HG03103 (cell line): ENCODE data around the gene ZNF75A.
"Not testable (repeated sequence)": the region's sequence is repeated elsewhere in the genome, so short reads cannot be mapped to it uniquely, and the experiment has no call there.

Experiments
- ATAC-seq: cut with Tn5 transposase; IDR thresholded peaks from one replicate; pipeline ENCODE4 v1.9.1; 2021; ENCODE audit warnings: low read depth; ENCODE audit not compliant: unreplicated experiment

ZNF75A gene

DNA sequence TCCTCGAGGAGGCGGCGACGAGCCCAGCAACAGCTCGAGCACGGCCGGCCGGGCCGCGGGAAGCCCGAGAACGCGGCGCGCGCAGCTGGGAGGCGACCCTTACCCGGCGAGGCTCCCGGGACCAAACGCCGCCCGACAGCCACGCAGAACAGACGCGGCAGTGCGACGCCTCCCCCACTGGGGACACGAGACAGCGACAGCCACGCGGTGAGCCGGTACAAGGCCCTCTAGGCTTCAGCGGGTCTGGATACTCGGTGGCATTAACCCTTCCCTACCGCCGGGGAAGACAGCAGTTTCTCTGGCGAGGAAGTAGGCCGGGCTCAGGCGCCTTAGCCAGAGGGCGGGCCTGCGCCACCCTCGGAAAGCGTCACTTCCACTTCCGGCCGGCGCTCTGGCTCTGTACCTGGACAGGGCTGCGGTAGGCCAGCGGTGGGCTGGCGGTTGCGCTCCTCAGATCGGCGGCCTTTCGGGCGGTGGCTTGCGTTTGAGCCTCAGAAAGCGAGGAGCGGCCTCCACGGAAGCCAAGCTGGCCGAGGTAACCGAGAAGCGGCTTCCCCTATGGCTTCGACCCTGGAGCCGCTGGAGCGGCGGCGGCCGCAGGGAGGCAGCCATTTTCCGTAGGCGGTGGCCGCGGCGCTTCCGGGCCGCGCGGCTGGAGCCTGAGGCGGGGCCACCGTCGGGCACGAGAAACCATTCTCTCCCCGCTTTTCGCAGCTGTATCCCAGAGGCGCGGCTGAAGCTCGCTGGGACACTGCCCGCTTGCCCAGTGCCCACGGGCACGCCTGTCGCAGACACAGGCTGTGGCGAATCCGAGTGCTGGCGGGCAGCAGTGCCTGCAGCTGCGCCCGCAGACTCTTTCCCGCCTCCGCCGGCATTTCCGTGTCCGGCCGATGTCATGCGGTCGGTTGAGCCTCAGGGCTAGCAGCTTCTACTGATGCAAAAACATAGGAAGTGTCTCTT lies at the start of gene ZNF75A, which contains the start of gene TIGD7:
Gene ZNF75A, plus strand, starts transcription at position 389 of the 960 bp plus-strand sequence. CDS start 2,932 bp downstream, outside the sequence.
Gene TIGD7, minus strand, starts transcription at position 322 of the 960 bp plus-strand sequence. CDS start 4,816 bp downstream, outside the sequence.
- peak; percentile 79 for ATAC-seq

DNA sequence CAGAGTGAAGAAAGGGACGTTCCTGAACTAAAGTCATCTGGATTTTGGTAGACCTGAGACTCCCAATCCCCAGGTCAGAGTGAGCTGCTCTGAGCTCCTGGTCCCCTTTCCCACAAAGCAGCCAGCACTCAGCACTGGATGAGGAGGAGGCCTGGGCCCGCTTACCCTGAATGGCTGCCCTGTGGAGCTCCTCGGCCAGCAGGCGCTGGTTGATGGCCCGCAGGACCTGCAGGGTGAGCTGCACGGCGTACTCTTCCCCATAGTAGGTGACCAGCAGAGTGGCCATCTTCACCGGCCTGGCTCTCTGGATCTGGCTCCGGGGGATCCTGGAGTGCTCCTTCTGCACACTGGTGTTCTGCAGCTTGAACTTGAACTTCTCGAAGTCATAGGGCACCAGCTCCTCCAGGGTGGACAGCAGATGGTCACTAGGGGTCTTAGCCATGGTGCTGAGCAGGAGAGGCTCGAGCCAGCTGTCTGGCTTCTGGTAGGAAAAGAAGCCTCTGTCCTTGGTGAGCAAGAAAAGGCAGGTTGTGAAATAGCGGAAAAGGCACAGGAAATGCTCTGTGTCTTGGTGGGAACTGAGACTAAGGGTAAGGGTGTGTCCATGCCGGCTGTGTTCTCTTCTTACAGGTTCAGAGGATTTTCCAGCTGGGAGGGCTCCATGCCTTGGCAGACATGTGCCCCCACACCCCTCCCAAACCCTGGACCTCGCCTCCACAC lies 49.0 kb upstream of the ZNF75A start, which contains the start of gene MEFV:
Gene MEFV, minus strand, starts transcription at position 488 of the 720 bp plus-strand sequence. Its CDS starts 46 bp downstream, at position 442.
- no peak for ATAC-seq

DNA sequence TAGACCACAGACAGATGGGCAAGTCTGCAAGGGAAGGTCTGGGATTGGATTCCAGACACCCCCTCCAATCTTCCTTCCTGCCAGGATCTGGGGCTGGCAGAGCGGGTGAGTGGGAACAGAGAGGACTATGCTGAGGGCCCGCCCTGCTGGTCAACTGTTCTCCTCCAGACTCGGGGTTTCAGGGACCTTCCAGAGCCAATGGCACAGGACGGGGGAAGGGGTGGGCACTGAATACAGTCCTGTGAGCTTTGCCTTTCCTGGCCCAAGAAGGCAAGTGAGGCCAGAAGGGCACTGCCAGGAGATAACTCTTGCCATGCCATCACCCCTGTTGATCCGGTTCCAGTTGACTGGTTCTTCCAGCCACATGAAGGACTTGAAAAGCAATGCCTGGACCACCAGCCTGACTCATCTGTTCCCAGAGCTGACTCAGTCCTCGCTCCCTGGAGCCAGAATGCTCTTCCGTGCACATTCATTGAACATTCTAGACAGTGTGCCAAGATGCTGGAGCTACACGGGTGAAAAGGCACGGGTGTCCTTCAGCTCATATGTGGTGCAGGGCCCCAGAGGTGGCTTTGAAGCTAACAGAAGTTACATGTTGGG lies 48.3 kb upstream of the ZNF75A start:
- no peak for ATAC-seq

DNA sequence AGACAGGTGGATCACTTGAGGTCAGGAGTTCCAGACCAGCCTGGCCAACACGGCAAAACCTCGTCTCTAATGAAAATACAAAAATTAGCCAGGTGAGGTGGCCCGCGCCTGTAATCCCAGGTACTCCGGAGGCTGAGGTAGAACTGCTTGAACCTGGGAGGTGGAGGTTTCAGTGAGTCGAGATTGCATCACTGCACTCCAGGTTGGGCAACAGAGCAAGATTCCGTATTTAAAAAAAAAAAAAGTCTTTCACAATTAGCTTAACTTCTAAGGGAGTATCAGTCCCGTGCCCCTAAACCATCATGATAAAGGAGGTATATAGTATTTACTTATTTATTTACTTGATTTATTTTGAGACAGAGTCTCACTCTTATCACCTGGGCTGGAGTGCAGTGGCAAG lies 45.5 kb upstream of the ZNF75A start:
- no peak for ATAC-seq

DNA sequence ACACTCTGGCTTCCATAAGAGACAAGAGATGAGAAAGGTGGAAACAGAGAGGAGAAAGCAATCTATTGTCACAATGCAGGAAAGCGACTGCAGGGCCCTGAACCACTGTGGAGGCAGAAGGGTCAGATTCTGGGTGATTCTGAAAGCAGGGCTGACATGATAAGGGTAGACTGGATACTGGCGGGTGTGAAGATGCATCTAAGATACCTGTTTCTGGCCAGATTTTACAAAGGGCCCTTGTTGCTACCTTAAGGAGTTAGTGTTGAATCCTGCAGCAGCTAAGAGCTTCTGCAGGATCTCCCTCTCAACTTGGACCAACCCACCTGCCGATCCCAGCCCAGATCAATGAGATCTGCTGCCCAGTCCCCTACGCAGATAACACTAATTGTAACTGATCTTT lies 42.8 kb upstream of the ZNF75A start:
- no peak for ATAC-seq

DNA sequence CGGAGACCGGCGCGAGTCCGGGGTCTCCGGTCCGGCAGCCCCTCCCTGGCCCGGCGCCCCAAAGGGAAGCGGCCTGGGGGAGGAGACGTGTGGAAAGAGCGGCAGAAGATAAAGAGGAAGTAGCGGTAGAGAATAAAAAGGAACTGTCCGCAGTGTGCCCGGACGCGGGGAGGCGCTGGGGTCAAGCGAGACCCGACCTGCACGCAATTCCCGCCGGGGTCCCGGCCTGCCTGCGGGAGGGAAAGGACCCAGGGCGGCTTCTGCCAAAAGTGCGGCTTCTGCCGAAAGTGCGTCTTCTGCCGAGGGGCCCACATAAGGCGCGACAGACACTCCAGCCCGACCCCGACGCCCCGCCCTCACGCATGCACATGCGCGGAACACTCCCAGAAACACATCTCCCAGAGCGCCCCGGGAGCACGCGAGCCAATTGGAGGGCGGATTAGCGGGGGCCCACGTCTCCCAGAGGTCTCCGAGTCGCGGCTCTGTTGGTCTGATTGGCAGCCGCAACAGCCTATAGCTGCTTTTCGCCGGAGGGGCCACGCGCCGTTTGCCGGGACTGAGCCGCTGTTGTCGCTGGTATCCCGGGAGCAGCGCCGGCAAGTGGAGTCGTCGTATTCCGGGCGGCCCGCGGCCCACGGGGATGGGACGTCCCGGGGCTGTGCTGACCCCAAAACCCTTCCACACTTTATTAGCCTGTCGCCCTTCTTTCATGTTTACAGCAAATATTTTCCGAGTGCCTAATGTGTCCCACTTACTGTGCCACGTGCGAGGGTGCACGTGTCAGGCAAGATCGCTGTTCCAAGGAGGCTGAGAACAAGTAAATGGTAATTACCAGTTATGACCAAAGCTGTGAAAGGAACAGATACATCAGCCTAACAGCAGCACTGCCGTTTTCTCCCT lies 40.9 kb upstream of the ZNF75A start:
- ATAC-seq, result peak; percentile 73

DNA sequence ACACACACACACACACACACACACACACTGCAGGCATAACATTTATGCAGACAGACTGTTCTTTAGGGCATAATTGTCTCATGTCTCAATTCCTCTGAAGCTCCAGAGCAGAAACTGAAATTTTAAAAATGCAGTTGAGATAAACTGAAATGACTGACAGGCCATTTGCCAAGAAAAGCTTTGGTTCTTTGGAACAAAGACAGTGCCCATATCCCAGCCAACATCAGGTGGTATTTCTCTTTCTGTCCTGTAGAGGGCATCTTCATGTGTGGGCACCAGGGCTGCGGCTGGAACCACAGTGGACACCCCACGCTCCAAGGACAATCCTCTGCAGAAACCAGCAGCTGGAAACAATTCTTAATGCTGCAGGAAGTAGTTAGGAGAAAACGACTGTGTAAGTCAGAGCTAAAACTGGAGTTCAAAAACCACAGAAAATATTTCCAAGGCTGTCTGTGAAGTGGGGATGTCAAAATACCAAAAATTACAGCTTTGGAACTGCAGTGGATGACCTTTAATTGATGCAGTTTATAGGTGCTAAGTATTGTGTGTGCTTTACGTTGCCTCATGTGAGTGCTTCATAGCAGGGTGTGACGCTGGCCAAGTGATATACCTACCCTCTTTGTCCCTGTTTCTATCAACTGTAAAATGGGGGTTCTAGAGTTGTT lies 38.3 kb upstream of the ZNF75A start:
- no peak for ATAC-seq

DNA sequence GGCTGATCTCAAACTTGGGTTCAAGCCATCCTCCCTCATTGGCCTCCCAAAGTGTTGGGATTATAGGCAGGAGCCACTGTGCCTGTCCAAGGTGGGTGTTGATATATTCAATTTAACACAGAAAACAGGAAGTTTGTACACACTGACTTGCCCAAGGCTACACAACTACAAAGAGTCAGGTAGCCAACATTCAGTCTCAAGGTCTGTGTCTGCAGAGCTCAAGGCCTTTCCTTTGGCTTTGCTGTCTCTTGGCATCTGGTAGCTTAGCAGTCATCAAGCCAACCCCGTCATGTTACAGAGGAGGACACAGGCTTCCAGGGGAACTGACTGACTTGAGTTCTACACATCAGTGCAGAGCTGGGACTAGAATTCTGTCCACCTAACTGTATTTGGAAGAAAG lies 37.0 kb upstream of the ZNF75A start:
- no peak for ATAC-seq

DNA sequence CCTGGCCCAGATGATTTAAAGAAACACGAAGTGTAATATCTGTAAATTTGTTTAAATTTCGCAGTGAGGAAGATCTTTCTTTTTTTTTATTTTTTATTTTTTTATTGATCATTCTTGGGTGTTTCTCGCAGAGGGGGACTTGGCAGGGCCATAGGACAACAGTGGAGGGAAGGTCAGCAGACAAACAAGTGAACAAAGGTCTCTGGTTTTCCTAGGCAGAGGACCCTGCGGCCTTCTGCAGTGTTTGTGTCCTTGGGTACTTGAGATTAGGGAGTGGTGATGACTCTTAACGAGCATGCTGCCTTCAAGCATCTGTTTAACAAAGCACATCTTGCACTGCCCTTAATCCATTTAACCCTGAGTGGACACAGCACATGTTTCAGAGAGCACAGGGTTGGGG lies 34.6 kb upstream of the ZNF75A start:
- not testable (repeated sequence) for ATAC-seq

DNA sequence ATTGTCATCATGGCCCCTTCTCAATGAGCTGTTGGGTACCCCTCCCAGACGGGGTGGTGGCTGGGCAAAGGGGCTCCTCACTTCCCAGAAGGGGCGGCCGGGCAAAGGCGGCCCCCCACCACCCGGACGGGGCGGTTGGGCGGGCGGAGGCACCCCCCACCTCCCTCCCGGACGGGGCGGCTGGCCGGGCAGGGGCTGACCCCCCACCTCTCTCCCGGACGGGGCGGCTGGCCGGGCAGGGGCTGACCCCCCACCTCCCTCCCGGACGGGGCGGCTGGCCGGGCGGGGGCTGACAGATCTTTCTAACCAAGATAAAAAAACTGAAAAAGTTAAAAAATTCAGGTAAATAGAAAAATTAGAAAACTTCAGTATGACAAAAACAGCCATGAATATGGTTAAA lies 34.0 kb upstream of the ZNF75A start:
- not testable (repeated sequence) for ATAC-seq

DNA sequence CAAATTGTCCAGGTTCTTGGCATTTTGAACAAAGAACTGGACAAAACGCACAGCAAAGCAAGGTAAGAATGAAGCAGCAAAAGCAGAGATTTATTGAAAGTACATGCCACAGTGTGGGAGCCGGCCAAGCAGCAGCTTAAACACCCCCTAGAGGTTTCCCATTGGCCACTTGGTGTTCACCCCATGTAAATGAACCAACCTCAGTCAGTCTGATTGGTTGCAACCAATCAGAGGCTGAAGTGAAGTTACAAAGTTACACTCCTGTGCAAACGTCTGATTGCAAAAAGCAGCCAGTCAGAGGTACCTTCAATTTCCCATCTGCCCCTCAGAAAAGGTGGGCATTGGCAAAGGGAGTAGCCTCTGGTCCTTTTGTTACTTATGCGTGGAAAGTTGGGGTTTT lies 30.8 kb upstream of the ZNF75A start:
- ATAC-seq, result no peak

DNA sequence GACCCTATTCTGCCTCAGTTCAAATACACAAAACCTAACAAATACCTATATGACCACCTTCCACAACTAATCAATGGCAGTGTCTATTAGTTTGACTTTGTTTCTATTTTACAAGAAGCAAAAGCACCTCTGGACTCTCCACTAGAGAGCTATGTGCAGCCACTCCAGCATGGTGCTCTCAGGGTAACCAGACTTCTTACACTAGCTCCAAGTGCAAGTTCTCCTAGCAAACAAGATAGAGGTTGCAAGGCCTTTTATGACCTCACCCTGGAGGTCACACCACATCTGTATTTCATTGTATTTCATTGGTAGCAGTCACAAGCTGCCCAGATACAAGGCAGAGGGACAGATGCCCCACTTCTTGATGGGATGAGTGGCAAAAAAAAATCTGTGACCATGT lies 30.4 kb upstream of the ZNF75A start:
- ATAC-seq, result no peak

DNA sequence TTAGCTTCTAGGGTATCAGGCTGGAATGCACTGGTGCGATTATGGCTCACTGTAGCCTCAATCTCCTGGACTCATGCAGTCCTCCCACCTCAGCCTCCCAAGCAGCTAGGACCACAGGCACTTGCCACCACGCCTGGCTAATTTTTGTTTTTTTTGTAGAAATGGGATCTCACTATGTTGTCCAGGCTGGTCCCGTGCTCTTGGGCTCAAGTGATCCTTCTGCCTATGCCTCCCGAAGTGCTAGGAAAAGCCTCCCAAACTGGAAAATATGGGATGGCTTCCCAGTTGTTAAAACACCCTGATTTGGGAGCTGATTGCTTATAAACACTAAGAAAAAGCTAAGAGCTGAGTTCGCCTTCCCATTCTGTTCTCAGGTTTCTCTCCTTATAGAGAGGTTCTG lies 28.6 kb upstream of the ZNF75A start:
- no peak for ATAC-seq

DNA sequence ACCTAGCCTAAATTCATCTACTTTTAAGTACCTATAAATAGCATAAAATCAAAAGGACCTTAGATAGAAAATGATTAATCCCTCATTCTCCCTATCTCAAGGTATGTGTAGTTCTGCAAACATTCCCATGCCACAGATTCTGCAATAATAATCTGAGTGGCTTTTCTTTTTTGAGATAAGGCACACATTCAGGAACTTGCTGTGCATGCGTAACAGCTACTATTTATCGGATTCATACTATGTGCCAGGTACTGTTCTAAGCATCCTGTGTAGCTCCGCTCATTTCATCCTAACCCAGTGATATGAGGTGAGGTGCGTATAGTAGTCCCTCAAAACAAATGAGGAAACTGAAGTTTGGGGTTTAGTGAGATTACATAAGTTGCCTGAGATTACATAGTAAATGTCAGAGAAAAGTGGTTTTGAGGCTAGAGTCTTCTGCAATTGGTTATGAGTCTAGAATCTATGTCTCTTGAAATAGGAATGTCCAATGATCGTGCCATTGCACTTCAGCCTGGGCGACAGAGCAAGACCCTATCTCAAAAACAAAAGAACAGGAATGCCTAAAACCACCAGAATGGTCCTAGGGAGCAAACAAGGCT lies 24.0 kb upstream of the ZNF75A start:
- no peak for ATAC-seq

DNA sequence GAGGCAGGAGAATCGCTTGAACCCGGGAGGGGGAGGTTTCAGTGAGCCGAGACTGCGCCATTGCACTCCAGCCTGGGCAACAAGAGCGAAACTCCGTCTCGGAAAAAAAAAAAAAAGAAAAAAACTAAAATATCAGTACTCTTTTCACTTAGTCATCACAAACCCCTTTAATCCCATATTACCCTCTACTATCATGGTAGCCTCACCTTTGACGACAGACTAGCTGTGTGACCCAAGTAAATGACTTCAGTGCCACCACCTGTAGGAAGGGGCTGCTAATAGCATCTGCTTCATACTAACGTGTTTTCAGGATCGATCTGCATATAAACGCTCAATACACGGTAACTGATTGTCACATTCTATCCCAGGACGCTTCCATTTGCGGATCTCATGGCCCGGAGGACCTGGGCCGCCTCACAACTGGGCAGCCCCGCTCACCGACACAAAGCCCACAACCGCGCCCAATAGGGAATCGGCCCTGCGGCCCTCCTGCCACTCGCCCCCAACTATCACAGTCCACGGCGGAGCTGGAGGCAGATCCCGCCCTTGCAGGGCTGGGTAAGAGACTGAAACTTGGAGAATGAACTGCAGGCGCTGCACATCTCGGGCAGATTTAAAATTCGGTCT lies 23.1 kb upstream of the ZNF75A start:
- ATAC-seq, result peak; percentile 29

DNA sequence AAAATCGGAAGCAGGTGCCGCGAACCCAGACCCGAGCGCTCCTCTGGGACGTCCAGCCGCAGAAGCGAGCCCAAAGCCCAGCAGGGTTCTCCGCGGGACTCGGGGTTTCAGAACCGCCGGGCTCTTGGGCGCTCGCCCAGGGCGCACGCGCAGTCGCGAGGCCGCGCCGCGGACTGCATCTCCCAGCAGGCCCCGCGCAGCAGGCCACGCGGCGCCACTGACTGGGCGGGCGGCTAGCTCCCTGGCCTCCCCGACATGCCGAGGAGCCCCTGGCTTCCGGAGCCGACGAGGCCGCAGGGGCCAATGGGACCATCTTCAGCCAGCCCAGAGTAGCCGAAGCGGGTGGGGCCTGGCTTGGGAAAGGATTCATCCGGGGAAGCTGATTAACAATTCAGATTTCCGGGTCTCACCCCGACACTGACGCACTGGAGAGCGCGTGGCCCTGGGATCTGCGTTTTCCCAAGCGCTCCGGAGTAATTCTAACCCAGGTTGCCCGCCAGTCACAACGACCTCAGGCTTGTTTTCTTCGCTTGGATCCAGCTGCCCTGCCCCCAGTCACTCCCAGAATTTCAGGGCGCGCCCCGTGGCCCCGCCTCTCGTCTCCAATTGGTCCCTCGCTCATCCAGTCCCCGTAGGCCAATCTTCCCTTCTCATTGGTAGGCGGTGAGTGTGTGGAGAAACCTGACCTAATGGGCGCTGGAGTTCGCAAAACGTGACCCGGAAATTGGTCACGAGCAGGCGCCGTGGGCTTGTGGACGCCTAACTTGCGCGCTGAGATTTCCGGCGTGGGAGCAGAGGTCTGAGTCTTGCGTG lies 22.4 kb upstream of the ZNF75A start, which contains the start of gene ZNF263:
Gene ZNF263, plus strand, starts transcription at position 762 of the 813 bp plus-strand sequence. CDS start 328 bp downstream, outside the sequence.
- peak; percentile 76 for ATAC-seq
